Suprapubic skin (tissue), 4 donors: ENCODE measurements around the gene SPATS2L. TPM values are rescaled to one million over a fixed set of nuclear protein-coding genes. Genes with fewer than 3 reads are reported as not detected.

ENCODE experiments used
- DNase-seq, 2 donors: peaks; one replicate each; pipeline ENCODE4 v3.0.0-alpha.2; 2019; ENCODE audit warnings: low spot score in 2 of 2
- H3K27ac ChIP-seq: fragments of 200-600 bp; sonication (generic); one replicate; pipeline ENCODE4 v1.5.1; 2019
- H3K27me3 ChIP-seq: fragments of 200-600 bp; sonication (generic); one replicate; pipeline ENCODE4 v1.5.1; 2019
- H3K36me3 ChIP-seq: fragments of 200-600 bp; sonication (generic); one replicate; pipeline ENCODE4 v1.5.1; 2019
- H3K4me1 ChIP-seq: fragments of 200-600 bp; sonication (generic); one replicate; pipeline ENCODE4 v1.5.1; 2019
- H3K4me3 ChIP-seq: fragments of 200-600 bp; sonication (generic); one replicate; pipeline ENCODE4 v1.5.1; 2019; ENCODE audit warnings: mild to moderate bottlenecking
- H3K9me3 ChIP-seq: fragments of 200-600 bp; sonication (generic); one replicate; pipeline ENCODE4 v1.5.1; 2019
- CTCF ChIP-seq, 2 donors: fragments of 200-600 bp in 1 of 2; fragments of 450-650 bp in 1 of 2; sonication (generic) in 1 of 2; IDR thresholded peaks; one replicate each; pipeline ENCODE4 v1.5.1; 2016 to 2019; ENCODE audit warnings: antibody characterized with exemption in 2 of 2, mild to moderate bottlenecking in 1 of 2, moderate library complexity in 1 of 2
- EP300 ChIP-seq: sonication (generic); formaldehyde crosslinking; IDR thresholded peaks from one replicate; pipeline ENCODE4 v1.6.1; 2017; ENCODE audit warnings: antibody characterized with exemption
- POLR2A ChIP-seq, 2 donors: fragments of 450-650 bp; IDR thresholded peaks; one replicate each; pipeline ENCODE4 v1.6.1; 2017; ENCODE audit warnings: antibody characterized with exemption in 2 of 2, mild to moderate bottlenecking in 2 of 2, moderate library complexity in 2 of 2
- POLR2AphosphoS5 ChIP-seq, 3 donors: sonication (generic); formaldehyde crosslinking; IDR thresholded peaks; one replicate each; pipeline ENCODE4 v1.6.1; 2017; ENCODE audit warnings: antibody characterized with exemption in 3 of 3
- WGBS: methylation state at CpG from one replicate; pipeline ENCODE4 v1.1.5; 2018; 5-methylcytosine and 5-hydroxymethylcytosine counted together
- total RNA-seq, 4 donors: library from RNA; depleted of rRNA; stranded (reverse); fragments of >200 nt; gene quantifications; one replicate each; pipeline ENCODE4 v1.1.0, GENCODE V29; 2016

Gene SPATS2L
- total RNA-seq, 4 donors from 2014 or later = 39.9 to 104 (median 57.7) TPM

GRCh38 chr2:200509612-200510433 is 203.3 kb downstream of the SPATS2L start, which contains the start of gene KCTD18:
Gene KCTD18, minus strand, starts transcription at chr2:200510068. Its CDS starts 3,052 bp downstream, at chr2:200507016.
- Histone ChIP-seq H3K36me3 (peaks cover under 1% of the 10 kb centered on the region), H3K4me1 (peaks cover 17% of the 10 kb centered on the region), H3K4me3 (peak within 1 kb of the TSS; percentile 97), H3K27ac (peak within 1 kb of the TSS; percentile 92), H3K9me3 (no peaks in the 10 kb centered on the region), H3K27me3 (peaks cover 17% of the 10 kb centered on the region)
- TF ChIP-seq POLR2AphosphoS5 (IDR thresholded peaks at IDR 0.05) = peak in 1 of 3 donors; percentile 81
- peak; percentile 59 to 97 for TF ChIP-seq CTCF (IDR thresholded peaks at IDR 0.05)
- peak; percentile 85 to 86 for TF ChIP-seq POLR2A (IDR thresholded peaks at IDR 0.05)
- no peak for TF ChIP-seq EP300
- DNase-seq = peak; percentile 94 to 95
- WGBS = 1% methylated on average over 11 of the region's 78 CpGs

DNA sequence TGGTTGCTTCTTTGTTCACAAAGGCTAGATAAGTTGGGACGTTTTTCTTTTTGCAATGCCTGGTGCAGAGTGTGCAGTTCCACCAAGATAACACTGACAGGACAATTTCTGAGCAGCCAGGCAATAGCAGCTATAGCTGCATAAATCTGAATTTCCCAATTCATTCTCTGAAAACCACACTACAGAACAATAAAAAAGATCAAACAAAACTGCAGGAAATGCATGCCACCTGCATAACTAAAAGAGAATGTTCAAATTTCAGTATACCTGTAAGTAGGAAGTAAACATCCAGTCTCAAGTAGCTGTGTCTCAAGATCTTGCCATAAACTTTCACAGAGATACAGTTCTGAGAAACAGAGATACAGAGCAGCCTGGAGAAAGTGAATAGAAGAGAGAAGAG is 208.7 kb downstream of the SPATS2L start:
- Histone ChIP-seq H3K4me1 (peaks cover 6% of the 10 kb centered on the region), H3K4me3 (no peak overlapping the region), H3K9me3 (no peaks in the 10 kb centered on the region), H3K27ac (no peak overlapping the region), H3K36me3 (no peaks in the 10 kb centered on the region), H3K27me3 (peaks cover 17% of the 10 kb centered on the region)
- DNase-seq = no peak
- WGBS = 22% methylated on average over 1 of the region's 1 CpG
- TF ChIP-seq CTCF (IDR thresholded peaks at IDR 0.05) (no peak), POLR2AphosphoS5 (IDR thresholded peaks at IDR 0.05) (no peak), POLR2A (IDR thresholded peaks at IDR 0.05) (no peak), EP300 (no peak)

- H3K4me1 ChIP-seq = peaks cover 9% of the 10 kb centered on the region
- 71% methylated on average over 3 of the region's 3 CpGs for WGBS
- no peak overlapping the region for H3K27ac ChIP-seq
- H3K4me3 ChIP-seq = no peak overlapping the region
- H3K27me3 ChIP-seq = peaks cover 4% of the 10 kb centered on the region
- no peaks in the 10 kb centered on the region for H3K9me3 ChIP-seq
- DNase-seq = no peak
- no peaks in the 10 kb centered on the region for H3K36me3 ChIP-seq
- TF ChIP-seq POLR2AphosphoS5 (IDR thresholded peaks at IDR 0.05) = no peak
- TF ChIP-seq CTCF (IDR thresholded peaks at IDR 0.05) = no peak
- TF ChIP-seq EP300 = no peak
- no peak for TF ChIP-seq POLR2A (IDR thresholded peaks at IDR 0.05)
Measured at GRCh38 chr2:200523158-200523557, 216.7 kb downstream of the SPATS2L start.

DNA sequence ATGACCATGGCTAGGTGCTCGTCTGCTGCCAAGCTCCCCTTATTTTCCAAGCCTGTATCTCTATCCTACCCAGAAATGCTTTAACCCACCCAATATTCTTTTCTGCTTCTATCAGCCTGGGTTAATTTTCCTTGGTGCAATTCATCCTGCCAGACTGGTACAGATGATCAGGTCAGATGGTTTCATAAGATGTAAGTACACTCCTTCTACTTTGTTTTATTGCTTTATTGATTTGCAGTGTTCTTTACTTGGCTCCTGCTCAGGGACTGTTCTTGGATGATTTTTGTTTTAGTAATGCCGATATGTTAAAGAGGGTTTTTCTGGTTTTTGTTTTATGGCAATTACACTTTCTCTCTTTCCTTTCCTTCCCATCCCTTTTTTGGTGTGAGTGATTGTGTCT is 217.1 kb downstream of the SPATS2L start:
- TF ChIP-seq POLR2A (IDR thresholded peaks at IDR 0.05) = no peak
- no peak for TF ChIP-seq CTCF (IDR thresholded peaks at IDR 0.05)
- no peak for TF ChIP-seq EP300
- TF ChIP-seq POLR2AphosphoS5 (IDR thresholded peaks at IDR 0.05) = no peak
- Histone ChIP-seq H3K9me3 (no peaks in the 10 kb centered on the region), H3K27me3 (peaks cover 4% of the 10 kb centered on the region), H3K36me3 (no peaks in the 10 kb centered on the region), H3K4me1 (peaks cover 9% of the 10 kb centered on the region), H3K4me3 (no peak overlapping the region), H3K27ac (no peak overlapping the region)
- WGBS = 67% methylated on average over 2 of the region's 2 CpGs
- no peak for DNase-seq

DNA sequence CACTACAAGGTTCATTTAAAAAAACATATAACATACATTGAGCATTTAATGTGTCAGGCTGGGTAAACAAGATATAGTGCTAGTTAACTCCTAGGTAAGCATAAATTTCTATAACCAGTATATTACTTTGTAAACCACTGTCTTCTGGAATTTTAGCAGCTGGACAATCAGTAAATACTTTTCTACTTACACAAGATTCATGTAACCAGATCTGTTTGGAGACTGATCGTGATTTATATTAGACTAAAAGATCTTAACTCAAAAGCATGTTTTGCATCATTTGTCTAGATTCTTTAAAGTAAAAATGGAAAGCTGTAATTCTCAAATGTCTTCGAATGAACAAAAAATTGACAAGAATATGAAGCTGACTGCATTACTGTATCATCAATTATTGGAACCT is 218.6 kb downstream of the SPATS2L start:
- H3K9me3 ChIP-seq = no peaks in the 10 kb centered on the region
- H3K36me3 ChIP-seq = no peaks in the 10 kb centered on the region
- TF ChIP-seq EP300 (no peak), POLR2AphosphoS5 (IDR thresholded peaks at IDR 0.05) (no peak), POLR2A (IDR thresholded peaks at IDR 0.05) (no peak), CTCF (IDR thresholded peaks at IDR 0.05) (no peak)
- peaks cover 4% of the 10 kb centered on the region for H3K27me3 ChIP-seq
- H3K4me3 ChIP-seq = peak overlapping the region; percentile 71
- WGBS = 73% methylated on average over 2 of the region's 2 CpGs
- H3K4me1 ChIP-seq = peaks cover 9% of the 10 kb centered on the region
- DNase-seq = no peak
- H3K27ac ChIP-seq = no peak overlapping the region
